ENCODE measurements around the gene TRAM2. TPM values are rescaled to one million over a fixed set of nuclear protein-coding genes. Genes with fewer than 3 reads are reported as not detected.

Gene TRAM2
- polyA plus RNA-seq, 1 experiment = 152 TPM

DNA sequence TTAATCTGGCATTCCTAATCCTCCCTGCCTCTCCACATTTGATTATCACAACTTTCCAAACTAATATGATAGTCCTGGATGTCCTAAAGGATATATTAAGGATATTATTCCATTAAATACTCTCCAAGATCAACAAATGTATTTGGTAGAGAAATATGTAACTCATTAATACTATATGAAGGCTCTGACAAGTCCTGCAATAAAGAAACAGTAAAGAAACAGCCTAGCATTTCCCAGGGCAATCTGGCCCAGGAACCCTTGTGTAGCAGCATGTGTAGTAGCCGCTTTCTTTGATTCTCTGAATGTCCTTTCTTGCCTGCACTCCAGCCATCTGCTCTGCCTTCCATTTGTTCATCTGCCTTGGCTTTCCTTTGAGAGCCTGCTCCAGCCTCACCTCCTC lies 23.7 kb downstream of the TRAM2 start:
- no peak overlapping the region for H3K27ac ChIP-seq (ENCODE audit: low read depth, low read length)
- H3K27me3 ChIP-seq (ENCODE audit: control insufficient read depth, insufficient read depth, low read length) = no peaks in the 10 kb centered on the region
- POLR2A ChIA-PET = interaction anchor here (3.2 kb wide), 1 partner anchor 18 kb away, joined by 8 read pairs; no protein-coding TSS in a partner anchor
- no peak for TF ChIP-seq CTCF (IDR thresholded peaks at IDR 0.05; ENCODE audit: low read depth, low read length)
- H3K9me3 ChIP-seq (ENCODE audit: control insufficient read depth, insufficient read depth, low read length) = no peaks in the 10 kb centered on the region; the same call in 1 of the 2 replicates
- no peak overlapping the region for H3K4me3 ChIP-seq (ENCODE audit: low read depth, low read length)
- CTCF ChIA-PET = interaction anchor here (2.6 kb wide), 1 partner anchor 23 kb away, joined by 7 read pairs; the partner anchor contains the start of gene TRAM2
- no peak for DNase-seq (ENCODE audit: low read depth, low spot score)

- no peak for DNase-seq (ENCODE audit: low read depth, low spot score)
- POLR2A ChIA-PET = interaction anchor here (1.4 to 3.2 kb wide), 3 partner anchors 12 to 37 kb away, joined by 8 to 11 read pairs (median 9); no protein-coding TSS in a partner anchor
- CTCF ChIA-PET = interaction anchor here (2.6 kb wide), 1 partner anchor 24 kb away, joined by 7 read pairs; the partner anchor contains the start of gene TRAM2
Observed at GRCh38 chr6:52552278-52552643, 24.6 kb downstream of the TRAM2 start.

GRCh38 chr6:52551483-52552277 lies 25.2 kb downstream of the TRAM2 start:
- Histone ChIP-seq H3K27ac (ENCODE audit: low read depth, low read length) (peak overlapping the region; percentile 98), H3K9me3 (ENCODE audit: control insufficient read depth, insufficient read depth, low read length) (no peaks in the 10 kb centered on the region; the same call in 1 of the 2 replicates), H3K4me3 (ENCODE audit: low read depth, low read length) (peak overlapping the region; percentile 22; the same call in 1 of the 2 replicates), H3K27me3 (ENCODE audit: control insufficient read depth, insufficient read depth, low read length) (no peaks in the 10 kb centered on the region)
- POLR2A ChIA-PET = interaction anchor here (0.6 to 3.2 kb wide), 7 partner anchors 12 to 128 kb away, joined by 3 to 11 read pairs (median 5); no protein-coding TSS in a partner anchor
- peak; percentile 87 for DNase-seq (ENCODE audit: low read depth, low spot score)
- TF ChIP-seq CTCF (IDR thresholded peaks at IDR 0.05; ENCODE audit: low read depth, low read length) = peak; percentile 5; the same call in 1 of the 2 replicates
- CTCF ChIA-PET = interaction anchor here (0.6 to 2.6 kb wide), 4 partner anchors 24 to 46 kb away, joined by 3 to 7 read pairs (median 5); partner anchors contain the start of gene TRAM2

More at GRCh38 chr6:52552278-52552643, 24.6 kb downstream of the TRAM2 start:
- H3K27ac ChIP-seq (ENCODE audit: low read depth, low read length) = peak overlapping the region; percentile 98
- no peaks in the 10 kb centered on the region for H3K27me3 ChIP-seq (ENCODE audit: control insufficient read depth, insufficient read depth, low read length)
- no peak overlapping the region for H3K4me3 ChIP-seq (ENCODE audit: low read depth, low read length)
- no peaks in the 10 kb centered on the region; the same call in 1 of the 2 replicates for H3K9me3 ChIP-seq (ENCODE audit: control insufficient read depth, insufficient read depth, low read length)
- TF ChIP-seq CTCF (IDR thresholded peaks at IDR 0.05; ENCODE audit: low read depth, low read length) = no peak

- CTCF ChIA-PET = interaction anchor here (1.5 to 2.6 kb wide), 3 partner anchors 25 to 47 kb away, joined by 3 to 7 read pairs (median 7); partner anchors contain the start of gene TRAM2
- H3K27ac ChIP-seq (ENCODE audit: low read depth, low read length) = peak overlapping the region; percentile 98
- TF ChIP-seq CTCF (IDR thresholded peaks at IDR 0.05; ENCODE audit: low read depth, low read length) = no peak
- no peak overlapping the region for H3K4me3 ChIP-seq (ENCODE audit: low read depth, low read length)
- H3K27me3 ChIP-seq (ENCODE audit: control insufficient read depth, insufficient read depth, low read length) = no peaks in the 10 kb centered on the region
- no peak for DNase-seq (ENCODE audit: low read depth, low spot score)
- no peaks in the 10 kb centered on the region; the same call in 1 of the 2 replicates for H3K9me3 ChIP-seq (ENCODE audit: control insufficient read depth, insufficient read depth, low read length)
- POLR2A ChIA-PET = interaction anchor here (0.6 to 3.2 kb wide), 8 partner anchors 11 to 127 kb away, joined by 3 to 11 read pairs (median 4); no protein-coding TSS in a partner anchor
Observed at GRCh38 chr6:52550870-52551269, 26.0 kb downstream of the TRAM2 start.

All from AG04450 (cell line).